NAMALWA (cell line): ENCODE measurements around the gene ZNF507.

ENCODE experiments used
- DNase-seq: peaks from one replicate; pipeline ENCODE4 v3.0.0-alpha.2; 2015; ENCODE audit warnings: low spot score

The ZNF507 gene

DNA sequence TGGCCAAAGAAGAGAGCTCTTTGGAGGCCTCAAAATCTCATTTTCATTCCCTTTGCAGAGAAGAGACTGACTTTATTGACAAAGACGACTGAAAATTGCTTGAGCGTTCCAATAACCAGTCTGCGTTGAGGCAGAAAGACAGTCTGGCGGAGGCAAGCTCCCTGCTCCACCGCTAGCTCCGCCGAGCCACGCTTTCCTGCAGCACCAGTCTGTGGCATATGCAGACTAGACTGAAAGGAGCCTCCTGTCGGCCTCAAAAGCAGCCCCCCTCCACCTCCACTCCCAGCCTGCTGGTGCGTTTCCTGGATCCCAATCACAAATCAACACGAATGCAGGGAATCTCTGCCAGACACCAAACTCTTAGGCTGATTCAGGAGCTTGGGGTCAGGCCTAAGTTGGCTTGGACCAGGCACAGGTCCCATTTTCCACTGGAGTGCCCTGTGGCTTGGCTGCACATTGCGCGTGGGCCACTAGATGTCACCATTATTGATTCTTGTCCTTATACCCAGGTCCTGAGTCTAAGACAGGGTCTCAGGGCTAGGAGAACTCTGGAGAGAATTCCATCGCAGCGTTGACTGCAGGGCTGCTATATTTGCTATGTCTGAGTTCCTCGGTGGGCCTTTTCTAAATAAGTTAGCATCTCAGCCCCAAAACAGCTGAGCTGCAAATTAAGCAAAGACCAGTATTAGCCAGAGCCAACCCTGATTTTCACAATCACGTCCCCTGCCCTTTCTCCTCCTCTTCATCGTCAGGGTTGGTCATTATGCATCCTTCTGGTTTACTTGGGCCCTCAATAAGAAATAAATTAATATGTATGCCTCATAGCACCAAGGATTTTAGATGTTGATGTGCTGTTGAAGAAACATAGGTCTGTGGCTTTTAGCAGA, 5.2 kb upstream of the ZNF507 start:
- DNase-seq = peak; percentile 59

DNA sequence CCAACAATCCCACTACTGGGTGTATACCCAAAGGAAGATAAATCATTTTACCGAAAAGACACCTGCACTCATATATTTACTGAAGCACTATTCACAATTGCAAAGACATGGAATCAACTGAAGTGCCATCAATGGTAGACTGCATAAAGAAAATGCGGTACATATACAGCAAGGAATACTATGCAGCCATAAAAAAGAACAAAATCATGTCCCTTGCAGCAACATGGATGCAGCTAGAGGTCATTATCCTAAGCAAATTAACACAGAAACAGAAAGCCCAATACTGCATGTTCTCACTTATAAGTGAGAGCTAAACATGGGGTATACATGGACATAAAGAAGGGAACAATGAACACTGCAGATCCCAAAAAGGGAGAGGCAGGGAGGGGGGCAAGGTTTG, 2.7 kb upstream of the ZNF507 start:
- DNase-seq = no peak

DNA sequence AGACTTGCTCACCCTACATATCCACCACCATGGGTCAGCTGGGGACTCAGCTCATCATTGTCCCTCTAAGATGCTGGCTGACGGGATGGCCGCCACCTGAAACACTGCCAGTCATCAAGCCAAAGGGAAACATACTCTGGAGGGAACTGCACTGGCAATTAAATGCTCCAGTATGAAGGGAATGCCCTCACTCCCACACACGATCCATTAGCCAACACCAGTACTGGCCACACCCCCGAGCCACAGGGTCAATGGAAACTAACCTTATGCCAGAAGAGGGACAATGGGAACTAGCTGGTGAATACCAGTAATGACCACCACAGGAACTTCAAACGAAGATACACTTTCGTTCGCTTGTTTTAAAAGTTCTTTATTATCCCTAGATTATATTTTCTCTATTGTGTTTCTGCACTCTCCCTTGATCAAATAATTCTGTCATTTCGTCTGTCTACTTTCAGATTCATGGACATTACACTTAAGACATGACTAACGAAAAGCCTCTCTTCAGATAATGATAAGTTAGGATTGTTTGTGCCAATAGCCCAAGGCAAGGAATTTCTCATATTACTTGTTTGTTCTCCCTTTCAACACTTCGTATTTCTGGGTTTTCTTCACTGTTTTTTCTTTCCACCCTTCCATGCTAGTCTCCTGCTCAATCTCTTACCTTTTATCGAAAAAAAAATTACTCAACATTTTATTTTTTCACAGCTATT, 1.7 kb upstream of the ZNF507 start:
- no peak for DNase-seq

DNA sequence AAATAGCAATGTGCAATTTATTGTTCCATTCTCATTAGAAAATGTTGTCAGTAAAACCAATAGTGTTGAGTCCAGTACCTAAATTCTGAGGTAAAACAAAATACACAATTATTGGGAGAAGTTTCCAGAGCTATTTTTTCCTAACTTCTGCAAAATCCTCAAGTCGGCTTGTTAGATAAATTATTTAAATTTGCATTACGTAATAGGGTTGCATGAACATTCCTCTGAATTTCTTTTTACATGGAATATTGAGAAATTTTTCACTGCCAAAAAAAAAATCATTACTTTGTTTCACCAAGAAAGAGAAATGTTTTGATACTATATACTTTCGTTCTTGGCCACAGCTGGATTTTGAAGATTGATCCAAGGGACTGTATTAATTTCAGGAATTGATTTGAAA, 1.5 kb downstream of the ZNF507 start:
- DNase-seq = no peak

DNA sequence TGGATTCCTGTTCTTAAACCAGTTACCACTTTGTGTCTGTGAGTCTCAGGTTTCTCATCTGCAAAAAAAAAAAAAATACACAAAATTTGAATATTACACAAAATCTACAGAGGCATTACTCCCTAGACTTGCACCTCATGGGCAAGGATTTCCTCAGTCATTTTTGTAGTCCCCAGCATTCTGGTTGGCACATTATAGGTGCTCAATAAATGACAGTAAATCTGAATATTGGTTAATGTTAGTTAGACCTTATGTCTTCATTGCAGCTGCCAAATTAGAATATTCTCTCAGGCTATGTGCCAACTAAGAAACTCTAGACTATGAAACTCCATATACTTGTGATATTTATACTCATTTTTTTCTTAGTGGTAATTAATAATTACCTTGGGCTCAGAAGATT, 2.2 kb downstream of the ZNF507 start:
- DNase-seq = no peak

DNA sequence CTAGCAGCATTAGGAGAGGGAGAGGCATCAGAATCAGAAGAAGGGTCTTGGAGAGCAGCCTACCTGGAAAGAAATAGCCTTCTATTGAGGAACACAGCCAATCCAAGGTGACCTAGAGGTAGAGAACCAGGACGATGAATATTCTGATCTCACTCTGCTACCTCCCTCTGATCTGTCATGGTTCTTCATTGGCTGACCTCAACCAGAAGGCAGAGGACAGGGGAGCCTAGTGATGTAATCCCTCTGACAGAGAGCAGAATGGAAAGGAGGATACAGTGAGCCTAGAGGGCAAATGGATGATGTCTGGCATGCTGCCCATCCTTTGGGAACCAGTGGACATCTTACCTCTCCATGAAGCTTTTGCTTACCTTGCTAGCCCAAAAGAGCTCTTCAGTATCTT, 3.6 kb downstream of the ZNF507 start:
- DNase-seq = no peak

DNA sequence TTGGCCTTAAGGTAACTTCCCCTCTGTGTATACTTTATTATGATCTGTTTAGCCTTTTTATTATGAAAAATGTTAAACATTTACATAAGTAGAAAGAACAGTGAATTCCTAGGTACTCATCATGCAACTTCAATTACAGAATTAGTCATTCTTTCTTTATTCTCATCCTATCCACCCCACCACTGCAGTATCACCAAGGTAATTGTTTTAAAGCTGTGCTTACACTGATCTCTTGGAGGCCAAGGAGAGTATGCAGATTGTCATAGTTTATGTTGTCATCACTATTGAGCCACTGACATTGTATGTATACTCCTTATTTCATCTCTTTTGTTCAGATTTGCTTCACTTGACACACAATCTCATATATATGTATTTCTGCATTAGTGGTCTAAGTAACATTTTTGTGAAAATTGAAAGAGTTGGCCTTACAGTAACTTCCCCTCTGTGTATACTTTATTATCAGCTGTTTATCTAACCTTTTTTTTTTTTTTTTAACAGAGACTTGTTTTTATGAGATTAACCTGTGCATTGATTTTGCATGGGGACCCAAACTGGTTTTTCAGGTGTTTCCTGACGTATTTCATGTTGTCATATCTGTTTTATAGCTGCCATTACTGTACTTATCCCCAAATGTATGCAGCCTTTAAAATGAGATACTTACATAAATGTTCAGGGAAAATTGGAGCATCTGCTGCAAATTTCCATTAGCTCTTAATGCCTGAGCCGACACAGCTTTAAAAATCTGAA, 4.5 kb downstream of the ZNF507 start:
- no peak for DNase-seq

DNA sequence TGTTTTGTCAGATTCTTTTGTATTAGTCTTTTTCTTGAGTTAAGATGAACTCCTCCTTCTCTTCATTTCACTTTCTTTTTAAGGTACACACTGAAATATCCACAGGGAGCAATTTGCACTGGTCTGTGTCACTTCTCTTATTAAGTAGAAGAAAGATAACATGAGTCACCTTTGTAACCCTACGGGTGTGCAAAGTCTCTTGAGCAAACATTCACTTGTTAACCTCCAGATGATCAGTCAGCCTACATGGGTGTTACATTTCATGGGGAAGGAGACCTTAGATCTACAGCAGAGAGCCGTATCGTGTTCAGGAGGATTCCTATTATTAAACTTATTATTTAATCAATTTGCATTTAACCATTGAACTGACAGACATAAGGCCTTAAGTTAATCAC, 5.1 kb downstream of the ZNF507 start:
- DNase-seq = no peak

DNA sequence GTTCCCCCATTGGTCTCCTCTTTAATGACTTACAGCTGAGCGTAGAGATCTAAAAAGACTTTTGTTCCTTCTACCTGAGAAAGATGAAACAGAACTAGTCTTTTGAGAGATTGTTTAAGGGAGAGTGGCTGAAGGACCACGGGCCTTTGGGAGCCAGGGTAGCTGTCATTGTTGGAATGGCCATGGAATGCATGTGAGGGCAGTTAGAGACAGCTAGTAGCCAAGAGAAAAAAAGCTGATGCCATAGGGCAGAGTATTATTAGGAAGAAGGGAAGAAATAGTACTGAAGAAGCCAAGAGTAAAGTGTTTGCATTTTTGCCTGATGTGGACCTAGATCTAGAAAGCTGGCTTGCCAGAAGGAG, 5.6 kb downstream of the ZNF507 start:
- DNase-seq = no peak

DNA sequence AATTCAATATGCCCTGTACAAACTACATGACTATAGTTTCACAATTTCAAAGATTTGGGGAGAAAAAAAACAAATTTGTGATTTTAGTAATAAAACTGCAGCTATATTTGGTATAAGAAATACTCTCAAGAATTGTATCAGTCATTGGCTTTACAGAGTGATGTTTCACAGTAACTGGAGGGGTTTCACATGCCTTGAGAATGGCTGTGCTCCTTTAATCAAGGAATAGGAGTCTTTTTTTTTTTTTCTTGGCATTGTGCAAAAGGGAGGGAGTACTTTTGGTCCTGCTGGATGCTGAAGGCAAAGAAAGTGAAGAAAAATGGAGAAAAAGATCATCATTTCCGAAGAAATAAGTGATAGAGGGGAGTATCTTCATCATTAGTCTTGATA, 6.8 kb downstream of the ZNF507 start:
- DNase-seq = no peak

DNA sequence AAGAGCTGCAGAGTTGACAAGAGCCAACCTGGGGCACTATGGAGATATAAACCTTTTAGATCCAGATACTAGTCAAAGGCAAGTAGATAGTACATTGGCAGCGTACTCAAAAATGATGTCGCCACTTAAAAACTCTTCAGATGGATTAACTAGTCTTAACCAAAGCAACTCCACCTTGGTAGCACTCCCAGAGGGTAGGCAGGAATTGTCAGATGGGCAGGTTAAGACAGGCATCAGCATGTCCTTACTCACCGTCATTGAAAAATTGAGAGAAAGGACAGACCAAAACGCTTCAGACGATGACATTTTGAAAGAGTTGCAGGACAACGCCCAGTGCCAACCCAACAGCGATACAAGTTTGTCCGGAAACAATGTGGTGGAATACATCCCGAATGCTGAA, 8.9 kb downstream of the ZNF507 start:
- DNase-seq = no peak

DNA sequence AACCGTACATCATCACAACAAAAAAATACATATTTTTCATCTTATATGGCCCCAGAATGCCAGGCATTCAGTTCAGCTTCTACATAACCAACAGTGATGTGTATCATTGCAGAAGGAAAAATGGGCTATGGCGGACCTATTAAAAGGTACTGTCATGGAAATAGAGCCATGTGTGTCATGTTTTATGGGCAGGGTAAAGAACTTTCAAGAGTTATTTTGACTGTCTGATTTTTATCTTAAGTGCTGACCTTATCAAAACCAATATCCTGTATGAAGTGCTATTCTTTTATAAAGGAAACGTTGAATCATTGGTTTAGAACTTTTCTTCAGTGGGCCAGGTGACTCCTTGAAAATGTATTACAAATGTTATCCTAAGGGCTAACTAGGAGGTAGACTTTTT, 9.9 kb downstream of the ZNF507 start:
- DNase-seq = no peak

DNA sequence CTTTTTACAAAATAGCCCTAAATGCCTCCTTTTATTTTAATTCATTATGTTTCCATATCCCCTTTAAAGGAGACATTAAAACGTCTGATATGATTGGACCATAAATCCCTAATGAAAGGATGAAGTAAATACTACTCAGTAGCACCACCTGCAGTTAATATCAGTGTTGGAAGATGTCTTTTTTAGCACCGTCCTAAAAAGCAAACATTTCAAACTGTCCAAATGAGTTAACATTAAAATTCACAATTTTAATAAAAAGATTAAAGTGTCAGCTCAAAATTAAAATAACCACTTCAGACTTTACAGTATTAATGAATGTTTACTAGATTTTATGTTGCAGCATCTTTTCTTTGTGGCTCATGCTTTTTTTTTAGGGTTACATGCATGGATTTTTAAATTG, 12.3 kb downstream of the ZNF507 start:
- DNase-seq = peak; percentile 35

DNA sequence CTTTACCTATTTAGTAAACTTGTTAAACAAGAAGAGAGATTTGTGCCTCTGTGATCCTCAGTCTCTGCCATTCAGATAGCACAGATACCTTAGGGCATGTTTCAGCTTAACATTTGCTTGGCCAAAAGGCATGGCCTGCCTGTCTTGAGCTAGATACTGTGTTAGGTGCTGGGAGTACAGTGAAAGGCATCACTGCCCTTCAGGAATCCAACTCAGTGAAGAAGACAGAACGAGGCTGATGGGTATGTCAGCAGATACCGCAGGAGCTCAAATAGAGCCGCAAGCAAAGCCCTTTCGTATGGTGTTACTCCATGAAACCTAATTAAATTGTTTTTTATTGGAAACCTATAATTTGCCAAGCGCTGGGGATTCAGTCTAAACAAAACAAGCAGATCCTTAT, 12.9 kb downstream of the ZNF507 start:
- no peak for DNase-seq

DNA sequence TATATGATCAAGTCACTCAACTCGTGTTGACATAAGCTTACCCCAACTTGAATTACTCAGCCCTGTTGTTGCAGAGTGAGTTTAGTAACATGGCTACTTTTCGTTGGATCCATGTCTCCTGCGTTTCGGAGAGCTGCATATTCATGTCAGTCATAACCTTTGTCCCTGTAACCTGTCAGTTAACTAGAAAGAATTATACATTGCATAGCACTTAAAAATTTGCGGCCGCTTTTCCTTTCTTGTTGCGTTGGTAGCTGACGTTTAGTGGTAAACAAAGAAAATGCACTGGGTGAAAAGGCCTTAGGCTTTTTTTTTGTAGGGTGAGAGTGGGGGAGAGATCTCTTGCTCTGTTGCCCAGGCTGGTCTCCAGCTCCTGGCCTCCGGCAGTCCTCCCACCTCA, 14.2 kb downstream of the ZNF507 start:
- DNase-seq = no peak

DNA sequence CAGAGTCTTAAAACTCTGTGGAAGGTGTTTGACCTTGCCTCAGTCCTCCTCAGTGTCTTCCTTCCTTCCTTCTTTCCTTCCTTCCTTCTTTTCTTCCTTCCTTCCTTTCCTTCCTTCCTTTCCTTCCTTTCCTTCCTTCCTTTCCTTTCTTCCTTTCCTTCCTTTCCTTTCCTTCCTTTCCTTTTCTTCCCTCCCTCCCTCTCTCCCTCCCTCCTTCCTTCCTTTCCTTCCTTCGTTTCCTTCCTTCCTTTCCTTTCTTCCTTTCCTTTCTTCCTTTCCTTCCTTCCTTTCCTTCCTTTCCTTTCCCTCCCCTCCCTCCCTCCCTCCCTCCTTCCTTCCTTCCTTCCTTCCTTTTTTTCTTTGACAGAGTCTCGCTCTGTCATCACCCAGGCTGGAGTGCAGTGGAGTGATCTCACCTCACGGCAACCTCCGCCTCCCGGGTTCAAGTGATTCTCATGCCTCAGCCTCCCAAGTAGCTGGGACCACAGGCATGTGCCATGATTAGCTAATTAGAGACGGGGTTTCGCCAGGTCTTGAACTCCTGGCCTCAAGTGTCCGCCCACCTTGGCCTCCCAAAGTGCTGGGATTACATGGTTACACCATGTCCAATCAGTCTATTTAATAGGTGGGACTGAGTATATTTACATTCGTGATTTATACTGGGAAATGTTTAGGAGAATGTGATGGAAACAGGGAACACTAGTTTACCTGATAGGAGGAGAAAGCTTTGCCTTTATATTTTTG, 16.3 kb downstream of the ZNF507 start:
- DNase-seq = no peak

DNA sequence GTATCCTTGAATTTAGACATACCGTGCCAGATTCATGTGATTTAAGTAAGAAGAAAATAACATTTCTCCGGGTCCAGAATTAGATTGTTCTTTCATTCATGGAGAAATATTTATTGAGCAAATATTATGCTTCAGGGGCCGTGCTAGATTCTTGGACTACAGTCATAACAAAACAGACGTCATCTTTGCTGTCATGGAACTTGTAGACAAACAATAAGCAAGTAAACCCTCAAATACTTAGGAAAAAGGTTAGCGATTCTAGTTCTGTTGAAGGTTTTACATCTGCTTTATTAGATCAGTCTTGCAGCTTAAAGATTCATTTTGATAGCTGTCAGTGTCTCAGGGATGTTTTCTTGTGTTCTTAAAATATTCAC, 16.9 kb downstream of the ZNF507 start:
- DNase-seq = no peak

DNA sequence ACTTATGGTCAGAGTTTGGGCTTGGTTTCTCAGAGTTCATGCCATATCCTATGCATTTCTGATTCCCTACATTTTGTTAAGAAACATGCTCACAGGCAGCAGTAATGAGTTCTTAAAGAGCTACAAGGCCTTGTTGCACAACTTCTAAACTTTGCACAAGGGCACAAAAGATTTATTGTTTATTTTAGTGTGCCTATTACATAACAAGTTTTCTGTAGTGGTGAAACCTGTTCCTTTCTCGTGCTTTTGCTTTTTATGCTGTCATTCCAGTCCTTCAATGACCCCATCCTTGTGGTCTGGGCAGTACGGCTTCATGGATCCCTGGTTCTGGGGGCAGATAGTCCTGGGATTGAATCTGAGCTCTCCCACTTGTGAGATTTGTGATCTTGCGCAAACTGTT, 17.8 kb downstream of the ZNF507 start:
- DNase-seq = no peak

DNA sequence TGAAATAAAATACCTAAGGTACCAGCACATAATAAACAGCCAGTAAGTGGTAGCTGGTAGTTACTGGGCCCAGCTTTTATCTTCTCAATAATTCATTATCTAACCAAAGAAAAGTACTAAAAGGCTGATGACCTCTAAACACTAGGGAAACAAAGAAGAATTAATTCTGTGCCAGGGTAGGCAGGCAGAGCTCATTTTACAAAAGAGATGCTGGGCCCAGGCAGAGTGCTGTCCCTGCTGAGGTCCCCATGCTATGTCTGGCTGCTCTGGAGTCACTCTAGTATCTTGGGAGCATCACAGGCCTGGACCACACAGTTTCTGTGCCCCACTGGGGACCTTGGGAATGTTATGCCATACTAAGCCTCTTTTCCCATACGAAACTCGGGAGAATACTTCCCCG, 18.2 kb downstream of the ZNF507 start:
- DNase-seq = no peak

DNA sequence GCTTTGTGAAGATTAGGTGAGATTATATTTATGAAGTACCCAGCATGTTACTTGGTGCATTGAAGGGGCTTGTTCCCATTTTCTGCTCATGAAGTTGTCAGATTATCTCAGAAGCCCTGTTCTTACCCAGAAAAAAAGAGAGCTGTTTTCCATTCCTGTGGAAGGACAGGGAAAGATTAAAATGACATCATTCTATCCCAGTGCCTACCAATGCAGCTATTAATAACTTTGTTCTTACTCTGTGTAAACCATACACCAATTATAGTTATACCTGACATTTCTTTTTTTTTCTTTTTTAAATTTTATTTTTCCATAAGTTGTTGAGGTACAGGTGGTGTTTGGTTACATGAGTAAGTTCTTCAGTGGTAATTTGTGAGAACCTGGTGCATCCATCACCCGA, 18.6 kb downstream of the ZNF507 start:
- DNase-seq = no peak

DNA sequence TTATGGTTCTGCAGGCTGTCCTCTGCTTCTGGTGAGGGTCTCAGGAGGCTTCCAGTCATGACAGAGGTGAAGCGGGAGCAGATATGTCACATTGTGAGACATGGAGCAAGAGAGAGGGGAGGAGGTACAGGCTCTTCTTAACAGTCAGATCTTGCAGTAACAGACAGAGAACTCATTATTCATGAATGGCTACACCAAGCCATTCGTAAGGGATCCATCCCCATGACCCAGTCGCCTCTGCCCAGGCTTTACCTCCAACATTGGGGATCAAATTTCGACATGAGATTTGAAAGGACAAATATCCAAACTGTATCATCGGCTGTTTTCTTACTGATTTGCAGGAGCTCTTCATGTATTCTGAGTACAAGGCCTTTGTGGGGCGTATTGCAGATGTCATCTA, 21.7 kb downstream of the ZNF507 start:
- no peak for DNase-seq

DNA sequence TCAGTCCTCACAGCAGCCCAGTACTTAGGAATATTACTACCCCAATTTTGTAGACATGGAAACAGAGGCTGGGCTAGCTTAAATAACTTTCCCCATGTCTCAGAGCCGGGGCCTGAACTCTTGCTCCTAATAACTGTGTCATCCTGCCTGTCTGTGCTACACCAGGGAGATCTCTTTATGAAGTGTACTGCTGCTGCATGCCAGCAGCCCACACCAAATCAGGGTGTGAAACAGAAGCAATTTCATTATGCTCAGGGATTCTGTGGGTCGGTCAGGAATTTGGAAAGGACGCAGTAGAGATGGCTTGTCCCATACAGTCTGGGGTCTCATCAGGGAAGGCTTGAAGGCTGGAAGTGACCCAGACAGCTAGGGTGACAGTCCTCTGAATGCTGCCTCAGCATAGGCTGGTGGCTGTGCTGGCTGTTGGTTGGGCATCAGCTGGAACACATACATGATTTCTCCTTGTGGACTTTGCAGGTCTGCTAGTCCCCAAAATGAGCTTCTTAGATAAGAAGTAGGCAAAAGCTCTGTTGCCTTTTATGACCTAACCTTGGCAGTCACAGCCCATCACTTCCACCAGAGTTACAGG, 22.6 kb downstream of the ZNF507 start:
- no peak for DNase-seq
